ENCODE results near the gene PDZD4. TPM values are rescaled to one million over a fixed set of nuclear protein-coding genes. Genes with fewer than 3 reads are reported as not detected.

Gene PDZD4
- total RNA-seq, 2 donors from 2014 or later: 2.1 to 7.1 TPM

GRCh38 chrX:153865321-153865580 is 34.9 kb upstream of the PDZD4 start:
- H3K4me3 ChIP-seq: no peak overlapping the region
- no peak overlapping the region for H3K27ac ChIP-seq
- H3K27me3 ChIP-seq: no peaks in the 10 kb centered on the region
- H3K36me3 ChIP-seq: no peaks in the 10 kb centered on the region
- no peaks in the 10 kb centered on the region for H3K9me3 ChIP-seq
- TF ChIP-seq CTCF (IDR thresholded peaks at IDR 0.05): no peak
- no peak for DNase-seq (ENCODE audit: low spot score)
- H3K4me1 ChIP-seq: no peaks in the 10 kb centered on the region

- no peak overlapping the region for H3K4me3 ChIP-seq
- no peaks in the 10 kb centered on the region for H3K9me3 ChIP-seq
- no peaks in the 10 kb centered on the region for H3K4me1 ChIP-seq
- no peak for TF ChIP-seq CTCF (IDR thresholded peaks at IDR 0.05)
- DNase-seq (ENCODE audit: low spot score): no peak
- H3K36me3 ChIP-seq: no peaks in the 10 kb centered on the region
- H3K27me3 ChIP-seq: no peaks in the 10 kb centered on the region
- no peak overlapping the region for H3K27ac ChIP-seq
Measured at GRCh38 chrX:153864561-153865320, 34.4 kb upstream of the PDZD4 start.

GRCh38 chrX:153864101-153864500 is 33.8 kb upstream of the PDZD4 start:
- Histone ChIP-seq H3K27ac (no peak overlapping the region), H3K9me3 (no peaks in the 10 kb centered on the region), H3K4me1 (no peaks in the 10 kb centered on the region), H3K27me3 (no peaks in the 10 kb centered on the region), H3K36me3 (no peaks in the 10 kb centered on the region), H3K4me3 (no peak overlapping the region)
- DNase-seq (ENCODE audit: low spot score): no peak
- no peak for TF ChIP-seq CTCF (IDR thresholded peaks at IDR 0.05)

- no peak for DNase-seq (ENCODE audit: low spot score)
- Histone ChIP-seq H3K9me3 (no peaks in the 10 kb centered on the region), H3K4me3 (no peak overlapping the region), H3K27ac (no peak overlapping the region), H3K4me1 (no peaks in the 10 kb centered on the region), H3K36me3 (no peaks in the 10 kb centered on the region), H3K27me3 (no peaks in the 10 kb centered on the region)
- TF ChIP-seq CTCF (IDR thresholded peaks at IDR 0.05): no peak
Measured at GRCh38 chrX:153863251-153863991, 33.1 kb upstream of the PDZD4 start.

GRCh38 chrX:153862369-153863250 is 32.3 kb upstream of the PDZD4 start:
- H3K4me3 ChIP-seq: no peak overlapping the region
- TF ChIP-seq CTCF (IDR thresholded peaks at IDR 0.05): no peak
- H3K27me3 ChIP-seq: no peaks in the 10 kb centered on the region
- no peaks in the 10 kb centered on the region for H3K9me3 ChIP-seq
- DNase-seq (ENCODE audit: low spot score): no peak
- H3K36me3 ChIP-seq: no peaks in the 10 kb centered on the region
- no peaks in the 10 kb centered on the region for H3K4me1 ChIP-seq
- H3K27ac ChIP-seq: no peak overlapping the region

Measured in right atrium auricular region (tissue), 2 donors.